B cell (primary cell): ENCODE data around the gene TPK1.

Experiments
- CTCF ChIP-seq: fragments of 200-600 bp; IDR thresholded peaks from one replicate; pipeline ENCODE4 v1.8.0; 2022; ENCODE audit warnings: antibody characterized with exemption, mild to moderate bottlenecking
- EZH2 ChIP-seq: IDR thresholded peaks from 2 replicates; pipeline ENCODE4 v1.6.1; 2012; ENCODE audit warnings: borderline replicate concordance, low read depth, mild to moderate bottlenecking, moderate library complexity, low read length; ENCODE audit not compliant: insufficient read depth, poor library complexity, severe bottlenecking

- no peak for TF ChIP-seq CTCF
- no peak for TF ChIP-seq EZH2
Observed at GRCh38 chr7:144534655-144535395, 301.0 kb downstream of the TPK1 start.
